Pulmonary artery endothelial cell (primary cell): ENCODE data around the gene ZCCHC3. TPM values are rescaled to one million over a fixed set of nuclear protein-coding genes. Genes with fewer than 3 reads are reported as not detected.

ENCODE experiments used
- DNase-seq: peaks from one replicate; pipeline ENCODE4 v3.0.0-alpha.2; 2011; ENCODE audit warnings: low read depth, low spot score
- total RNA-seq: library from RNA; depleted of rRNA; stranded (reverse); fragments of >200 nt; gene quantifications from 2 replicates; pipeline ENCODE4 v1.2.3, GENCODE V29; 2014

ZCCHC3 gene
- total RNA-seq, 1 donor from 2014 or later: 19.0 TPM

DNA sequence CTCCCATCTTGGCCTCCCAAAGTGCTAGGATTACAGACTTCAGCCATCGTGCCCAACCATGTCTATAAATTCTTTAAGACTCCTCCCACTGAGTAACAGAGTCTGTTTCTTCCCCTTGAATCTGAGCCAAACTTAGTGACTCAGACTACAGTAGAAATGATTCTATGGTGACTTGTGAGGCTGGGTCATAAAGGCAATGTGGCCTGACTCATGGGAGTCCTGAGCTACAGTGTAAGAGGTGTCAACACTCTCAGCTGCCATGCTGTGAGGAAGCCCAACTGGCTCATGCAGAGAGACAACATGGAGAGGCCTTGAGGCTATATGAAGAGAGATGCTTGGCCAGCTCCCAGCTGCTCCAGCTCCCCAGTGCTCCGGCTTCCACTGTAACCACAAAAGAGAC is 44.3 kb downstream of the ZCCHC3 start:
- no peak for DNase-seq

DNA sequence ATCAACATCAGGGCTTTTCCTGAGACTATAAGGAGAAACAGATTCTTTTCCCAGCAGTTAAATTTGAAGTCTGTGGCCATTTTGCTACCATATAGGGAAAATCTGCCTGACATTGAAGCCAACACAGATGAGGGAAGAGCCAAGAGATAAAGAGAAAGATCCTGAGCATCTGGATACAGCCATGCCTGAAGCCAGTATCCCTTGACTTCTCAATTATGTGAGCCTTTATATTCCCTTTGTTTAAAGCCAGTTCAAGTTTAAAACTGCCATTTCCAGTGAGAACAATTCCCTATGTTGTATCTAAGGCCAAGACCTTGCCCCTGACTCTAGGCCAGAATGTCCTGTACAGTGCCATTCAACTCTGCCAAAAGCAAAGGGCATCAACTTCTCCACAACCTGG is 45.7 kb downstream of the ZCCHC3 start:
- no peak for DNase-seq

DNA sequence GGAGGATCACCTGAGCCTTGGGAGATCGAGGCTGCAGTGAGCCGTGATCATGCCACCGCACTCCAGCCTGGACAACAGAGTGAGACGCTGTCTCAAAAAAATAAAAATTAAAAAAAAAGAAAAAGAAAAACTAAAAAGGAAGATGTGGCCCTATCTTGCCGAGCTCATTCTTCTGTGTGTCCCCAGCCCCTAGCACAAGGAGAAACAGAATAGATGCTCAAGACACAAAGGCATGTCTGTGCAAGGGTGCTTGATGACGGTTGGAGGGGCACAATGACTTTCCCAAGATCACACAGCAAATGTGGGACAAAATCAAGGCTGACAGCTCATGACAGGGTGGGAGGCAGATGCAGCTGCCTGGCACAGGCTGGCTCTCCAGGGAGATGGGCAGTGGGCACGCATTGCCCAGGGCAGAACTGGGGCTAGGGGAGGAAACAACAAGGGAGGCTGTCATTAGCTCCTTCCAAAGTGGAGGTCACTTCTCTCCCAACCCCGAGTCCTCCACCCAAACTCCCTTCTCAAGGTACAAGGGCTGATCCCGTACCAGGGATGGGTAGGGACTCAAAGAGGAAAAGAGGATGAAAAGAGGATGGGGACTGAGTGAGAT is 48.8 kb downstream of the ZCCHC3 start:
- no peak for DNase-seq

DNA sequence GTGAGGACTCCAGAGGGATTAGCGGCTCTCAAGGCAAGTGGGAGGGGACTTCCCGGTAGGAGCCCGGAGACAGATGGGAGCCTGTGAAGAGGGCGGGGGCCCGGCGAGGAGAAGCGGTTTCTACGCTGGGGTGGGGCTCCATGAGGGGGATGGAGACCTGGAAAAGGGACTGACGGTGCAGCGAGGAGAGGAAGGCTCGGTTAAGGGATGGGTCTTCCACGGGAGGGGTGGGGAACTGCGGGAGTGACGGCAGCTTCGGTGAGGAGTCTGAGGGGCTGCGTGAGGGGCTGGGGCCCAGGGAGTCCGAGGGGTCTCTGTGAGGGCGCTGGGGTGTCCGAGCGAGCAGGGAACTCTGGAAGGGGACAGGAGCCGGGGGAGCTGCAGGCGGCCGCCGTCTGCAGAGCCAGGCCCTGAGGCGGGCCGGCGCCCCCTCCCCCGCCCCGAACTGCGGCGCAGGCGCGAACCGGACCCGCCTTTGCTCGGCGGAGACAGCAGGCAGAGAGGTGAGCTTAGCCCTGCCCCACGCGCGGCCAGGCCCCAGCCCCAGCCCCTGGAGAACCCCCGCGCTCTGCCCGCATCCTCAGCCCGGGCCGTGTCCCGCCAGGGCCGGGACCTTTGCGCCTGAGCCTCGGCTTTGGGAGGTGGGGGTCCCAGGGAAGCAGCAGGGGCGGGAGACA is 49.4 kb downstream of the ZCCHC3 start, which contains the start of gene NRSN2:
Gene NRSN2 (plus strand): TSS at position 472 of the 677 bp plus-strand sequence. CDS start 2,533 bp downstream, outside the sequence.
- no peak for DNase-seq

DNA sequence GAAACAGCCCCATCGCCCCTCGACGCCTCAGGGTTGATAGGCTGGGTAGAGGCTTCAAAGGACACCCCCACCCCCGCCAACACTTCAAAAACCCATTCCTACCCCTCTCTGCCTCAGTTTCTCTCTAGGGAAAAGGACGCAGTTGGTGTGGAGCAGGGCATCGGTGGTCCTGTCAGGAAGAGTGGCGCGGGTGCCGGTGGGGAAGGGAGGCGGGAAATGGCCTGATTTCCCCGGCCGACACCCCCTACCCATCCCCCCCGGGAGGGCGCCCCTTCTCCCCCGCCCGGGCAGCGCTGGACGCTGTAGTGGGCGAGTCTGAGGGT is 49.9 kb downstream of the ZCCHC3 start:
- DNase-seq: no peak

DNA sequence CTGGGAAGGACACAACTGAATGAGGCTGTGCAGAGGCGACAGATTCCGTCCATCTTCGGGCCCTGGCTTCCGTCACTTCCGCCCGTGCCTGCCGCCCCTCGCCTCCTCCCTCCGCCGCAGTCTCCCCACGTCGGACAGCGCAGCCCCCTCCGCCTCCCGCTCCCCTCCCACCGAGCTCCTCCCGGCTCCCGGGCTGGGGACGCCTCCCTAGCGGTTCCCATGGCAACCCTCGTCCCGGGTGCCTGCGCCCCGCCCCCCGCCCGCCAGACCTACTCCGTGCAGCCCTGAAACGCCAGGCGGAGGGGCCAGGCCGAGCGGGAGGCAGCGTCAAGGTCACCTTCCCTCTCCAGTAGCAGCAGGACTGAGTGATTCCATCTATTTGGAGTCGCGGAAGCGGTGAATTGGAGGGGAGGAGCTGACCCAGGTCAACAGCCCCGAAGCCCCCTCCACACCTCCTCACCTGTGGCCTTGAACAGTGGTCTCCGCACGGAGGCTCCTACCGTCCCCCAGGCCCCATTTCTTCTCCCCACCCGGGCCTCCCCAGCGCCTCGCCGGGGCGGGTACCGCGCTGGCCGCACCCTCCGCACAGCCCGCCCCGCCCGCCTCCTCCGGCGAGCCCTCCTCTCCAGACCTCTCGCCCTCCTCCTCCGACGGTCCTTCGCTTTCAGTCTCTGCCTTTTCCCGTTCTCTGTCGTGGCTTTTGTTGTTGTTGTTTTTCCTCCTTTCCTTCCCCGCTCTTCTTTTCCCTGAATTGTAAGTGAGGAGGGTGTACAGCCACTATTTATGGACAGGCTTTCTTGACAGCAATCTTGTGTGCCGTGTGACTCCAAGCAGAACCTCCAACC is 50.5 kb downstream of the ZCCHC3 start:
- DNase-seq: no peak

DNA sequence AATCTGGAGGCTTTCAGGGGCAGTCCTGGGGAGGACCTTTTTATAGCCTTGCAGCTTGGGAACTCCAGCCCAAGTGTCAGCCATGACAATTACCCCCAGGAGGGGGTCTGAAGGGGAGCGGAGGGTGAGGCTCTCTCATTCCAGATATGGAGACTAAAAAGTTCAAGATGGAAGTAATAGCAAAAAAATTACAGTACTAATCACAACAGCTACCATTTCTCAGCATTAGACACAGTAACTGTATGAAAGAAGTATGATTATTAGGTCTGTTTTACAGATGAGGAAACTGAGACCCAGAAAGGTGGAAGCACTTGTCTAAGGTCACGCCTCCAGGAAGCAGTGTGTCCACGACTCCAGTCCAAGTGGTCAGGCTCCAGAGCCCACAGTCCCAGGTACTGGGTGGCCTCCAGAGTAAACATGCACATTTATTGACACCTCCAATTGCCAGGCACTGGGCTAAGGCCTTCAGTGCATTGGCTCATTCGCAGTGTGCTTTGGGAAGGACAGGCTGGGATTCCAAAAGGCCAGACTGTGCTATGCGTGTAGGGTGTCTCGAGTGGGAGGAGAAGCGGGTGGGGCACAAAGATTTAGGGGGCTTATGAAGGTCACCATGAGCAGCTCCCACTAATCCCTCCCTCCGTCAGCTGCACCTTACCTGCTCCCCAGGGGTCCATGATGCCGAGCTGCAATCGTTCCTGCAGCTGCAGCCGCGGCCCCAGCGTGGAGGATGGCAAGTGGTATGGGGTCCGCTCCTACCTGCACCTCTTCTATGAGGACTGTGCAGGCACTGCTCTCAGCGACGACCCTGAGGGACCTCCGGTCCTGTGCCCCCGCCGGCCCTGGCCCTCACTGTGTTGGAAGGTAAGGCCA is 51.8 kb downstream of the ZCCHC3 start:
- no peak for DNase-seq

Other genes starting within 250 kb of the ZCCHC3 start
- not detected in 2 replicates for gene DEFB125, start 209.9 kb upstream of the ZCCHC3 start, total RNA-seq
- gene DEFB126, start 155.0 kb upstream of the ZCCHC3 start, total RNA-seq: not detected in 2 replicates
- gene DEFB127, start 140.1 kb upstream of the ZCCHC3 start, total RNA-seq: not detected in 2 replicates
- gene DEFB128, start 107.9 kb upstream of the ZCCHC3 start, total RNA-seq: not detected in 2 replicates
- not detected in 2 replicates for gene DEFB129, start 70.3 kb upstream of the ZCCHC3 start, total RNA-seq
- gene DEFB132, start 39.8 kb upstream of the ZCCHC3 start, total RNA-seq: not detected in 2 replicates
- gene C20orf96, start 6.8 kb upstream of the ZCCHC3 start, total RNA-seq: 2.3 and 3.0 TPM in 2 replicates
- 4.3 and 5.6 TPM in 2 replicates for gene SOX12, start 28.0 kb downstream of the ZCCHC3 start, total RNA-seq
- gene NRSN2, start 49.5 kb downstream of the ZCCHC3 start, total RNA-seq: 15.2 and 19.0 TPM in 2 replicates
- gene TRIB3, start 83.2 kb downstream of the ZCCHC3 start, total RNA-seq: 45.9 and 62.9 TPM in 2 replicates
- gene RBCK1, start 110.7 kb downstream of the ZCCHC3 start, total RNA-seq: 74.0 and 74.6 TPM in 2 replicates
- gene TBC1D20, start 165.0 kb downstream of the ZCCHC3 start, total RNA-seq: 23.9 and 32.1 TPM in 2 replicates
- gene CSNK2A1, start 246.2 kb downstream of the ZCCHC3 start, total RNA-seq: 135 and 157 TPM in 2 replicates